Measurements from ENCODE around the gene RNPS1. TPM values are rescaled to one million over a fixed set of nuclear protein-coding genes. Genes with fewer than 3 reads are reported as not detected.

RNPS1 gene
- total and polyA plus RNA-seq, 2 experiments from 2014 or later: 315 to 384 TPM

DNA sequence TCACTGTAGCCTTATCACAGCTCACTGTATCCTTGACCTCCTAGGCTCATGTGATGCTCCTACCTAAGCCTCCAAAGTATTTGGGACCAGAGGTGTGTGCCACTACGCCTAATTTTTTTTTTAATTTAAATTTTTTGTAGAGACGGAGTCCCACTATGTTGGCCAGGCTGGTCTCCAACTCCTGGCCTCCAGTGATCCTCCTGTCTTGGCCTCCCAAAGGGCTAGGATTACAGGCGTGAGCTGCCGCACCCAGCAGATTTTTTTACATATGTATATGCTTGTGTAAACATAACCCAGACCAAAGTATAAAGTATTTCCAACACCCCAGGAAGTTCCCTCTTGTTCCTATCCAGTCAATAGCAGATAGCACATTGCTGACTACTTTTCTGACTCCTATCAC is 51.6 kb downstream of the RNPS1 start:
- ATAC-seq (no peak), DNase-seq (ENCODE audit: low spot score) (no peak)
- no peak overlapping the region for H2AFZ ChIP-seq
- H3K36me3 Mint-ChIP-seq (ENCODE audit: low read depth): peaks cover 23% of the 10 kb centered on the region
- peak overlapping the region; percentile 69; the same call in 1 of the 2 replicates for H3K4me3 ChIP-seq
- H3K4me1 ChIP-seq (ENCODE audit: insufficient read depth): peaks cover 10% of the 10 kb centered on the region; the same call in 1 of the 2 replicates
- peak overlapping the region; percentile 75 for H3K4me2 ChIP-seq
- peaks cover 19% of the 10 kb centered on the region for H3K79me2 ChIP-seq (replicated peaks; ENCODE audit: insufficient read depth)
- H3K27ac Mint-ChIP-seq: peak overlapping the region; percentile 99; the same call in 1 of the 2 replicates
- peaks cover 31% of the 10 kb centered on the region; the same call in 1 of the 2 replicates for H3F3A ChIP-seq (replicated peaks; ENCODE audit: low read depth)
- H3K9me3 Mint-ChIP-seq: no peaks in the 10 kb centered on the region; the same call in 2 of the 3 replicates
- H3K27me3 ChIP-seq (ENCODE audit: insufficient read depth): no peaks in the 10 kb centered on the region
- TF ChIP-seq JUNB (IDR thresholded peaks at IDR 0.05; ENCODE audit: unreplicated experiment) (no peak), STAT1 (IDR thresholded peaks at IDR 0.05; ENCODE audit: unreplicated experiment) (no peak), ZNF114 (CRISPR knock-in tag; IDR thresholded peaks at IDR 0.05) (no peak), EZH2phosphoT487 (IDR thresholded peaks at IDR 0.05; ENCODE audit: unreplicated experiment) (no peak), POLR2AphosphoS5 (IDR thresholded peaks at IDR 0.05; ENCODE audit: low read depth) (no peak), EZH2 (IDR thresholded peaks at IDR 0.05; ENCODE audit: low read depth, unreplicated experiment) (no peak), ZNF331 (CRISPR knock-in tag; IDR thresholded peaks at IDR 0.05; ENCODE audit: low read depth) (no peak), CREB1 (CRISPR knock-in tag; IDR thresholded peaks at IDR 0.05; ENCODE audit: low read depth) (no peak), NANOG (IDR thresholded peaks at IDR 0.05; ENCODE audit: borderline replicate concordance) (no peak)
- TF ChIP-seq, protein P1, sequence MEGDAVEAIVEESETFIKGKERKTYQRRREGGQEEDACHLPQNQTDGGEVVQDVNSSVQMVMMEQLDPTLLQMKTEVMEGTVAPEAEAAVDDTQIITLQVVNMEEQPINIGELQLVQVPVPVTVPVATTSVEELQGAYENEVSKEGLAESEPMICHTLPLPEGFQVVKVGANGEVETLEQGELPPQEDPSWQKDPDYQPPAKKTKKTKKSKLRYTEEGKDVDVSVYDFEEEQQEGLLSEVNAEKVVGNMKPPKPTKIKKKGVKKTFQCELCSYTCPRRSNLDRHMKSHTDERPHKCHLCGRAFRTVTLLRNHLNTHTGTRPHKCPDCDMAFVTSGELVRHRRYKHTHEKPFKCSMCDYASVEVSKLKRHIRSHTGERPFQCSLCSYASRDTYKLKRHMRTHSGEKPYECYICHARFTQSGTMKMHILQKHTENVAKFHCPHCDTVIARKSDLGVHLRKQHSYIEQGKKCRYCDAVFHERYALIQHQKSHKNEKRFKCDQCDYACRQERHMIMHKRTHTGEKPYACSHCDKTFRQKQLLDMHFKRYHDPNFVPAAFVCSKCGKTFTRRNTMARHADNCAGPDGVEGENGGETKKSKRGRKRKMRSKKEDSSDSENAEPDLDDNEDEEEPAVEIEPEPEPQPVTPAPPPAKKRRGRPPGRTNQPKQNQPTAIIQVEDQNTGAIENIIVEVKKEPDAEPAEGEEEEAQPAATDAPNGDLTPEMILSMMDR (conservative IDR thresholded peaks at IDR 0.05; ENCODE audit: low read depth in 2 of 2): no peak
- TF ChIP-seq, protein P2, sequence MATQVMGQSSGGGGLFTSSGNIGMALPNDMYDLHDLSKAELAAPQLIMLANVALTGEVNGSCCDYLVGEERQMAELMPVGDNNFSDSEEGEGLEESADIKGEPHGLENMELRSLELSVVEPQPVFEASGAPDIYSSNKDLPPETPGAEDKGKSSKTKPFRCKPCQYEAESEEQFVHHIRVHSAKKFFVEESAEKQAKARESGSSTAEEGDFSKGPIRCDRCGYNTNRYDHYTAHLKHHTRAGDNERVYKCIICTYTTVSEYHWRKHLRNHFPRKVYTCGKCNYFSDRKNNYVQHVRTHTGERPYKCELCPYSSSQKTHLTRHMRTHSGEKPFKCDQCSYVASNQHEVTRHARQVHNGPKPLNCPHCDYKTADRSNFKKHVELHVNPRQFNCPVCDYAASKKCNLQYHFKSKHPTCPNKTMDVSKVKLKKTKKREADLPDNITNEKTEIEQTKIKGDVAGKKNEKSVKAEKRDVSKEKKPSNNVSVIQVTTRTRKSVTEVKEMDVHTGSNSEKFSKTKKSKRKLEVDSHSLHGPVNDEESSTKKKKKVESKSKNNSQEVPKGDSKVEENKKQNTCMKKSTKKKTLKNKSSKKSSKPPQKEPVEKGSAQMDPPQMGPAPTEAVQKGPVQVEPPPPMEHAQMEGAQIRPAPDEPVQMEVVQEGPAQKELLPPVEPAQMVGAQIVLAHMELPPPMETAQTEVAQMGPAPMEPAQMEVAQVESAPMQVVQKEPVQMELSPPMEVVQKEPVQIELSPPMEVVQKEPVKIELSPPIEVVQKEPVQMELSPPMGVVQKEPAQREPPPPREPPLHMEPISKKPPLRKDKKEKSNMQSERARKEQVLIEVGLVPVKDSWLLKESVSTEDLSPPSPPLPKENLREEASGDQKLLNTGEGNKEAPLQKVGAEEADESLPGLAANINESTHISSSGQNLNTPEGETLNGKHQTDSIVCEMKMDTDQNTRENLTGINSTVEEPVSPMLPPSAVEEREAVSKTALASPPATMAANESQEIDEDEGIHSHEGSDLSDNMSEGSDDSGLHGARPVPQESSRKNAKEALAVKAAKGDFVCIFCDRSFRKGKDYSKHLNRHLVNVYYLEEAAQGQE (IDR thresholded peaks at IDR 0.05; ENCODE audit: unreplicated experiment): no peak
- TF ChIP-seq, protein P3, sequence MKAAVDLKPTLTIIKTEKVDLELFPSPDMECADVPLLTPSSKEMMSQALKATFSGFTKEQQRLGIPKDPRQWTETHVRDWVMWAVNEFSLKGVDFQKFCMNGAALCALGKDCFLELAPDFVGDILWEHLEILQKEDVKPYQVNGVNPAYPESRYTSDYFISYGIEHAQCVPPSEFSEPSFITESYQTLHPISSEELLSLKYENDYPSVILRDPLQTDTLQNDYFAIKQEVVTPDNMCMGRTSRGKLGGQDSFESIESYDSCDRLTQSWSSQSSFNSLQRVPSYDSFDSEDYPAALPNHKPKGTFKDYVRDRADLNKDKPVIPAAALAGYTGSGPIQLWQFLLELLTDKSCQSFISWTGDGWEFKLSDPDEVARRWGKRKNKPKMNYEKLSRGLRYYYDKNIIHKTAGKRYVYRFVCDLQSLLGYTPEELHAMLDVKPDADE (IDR thresholded peaks at IDR 0.05): no peak
- TF ChIP-seq, protein P4, sequence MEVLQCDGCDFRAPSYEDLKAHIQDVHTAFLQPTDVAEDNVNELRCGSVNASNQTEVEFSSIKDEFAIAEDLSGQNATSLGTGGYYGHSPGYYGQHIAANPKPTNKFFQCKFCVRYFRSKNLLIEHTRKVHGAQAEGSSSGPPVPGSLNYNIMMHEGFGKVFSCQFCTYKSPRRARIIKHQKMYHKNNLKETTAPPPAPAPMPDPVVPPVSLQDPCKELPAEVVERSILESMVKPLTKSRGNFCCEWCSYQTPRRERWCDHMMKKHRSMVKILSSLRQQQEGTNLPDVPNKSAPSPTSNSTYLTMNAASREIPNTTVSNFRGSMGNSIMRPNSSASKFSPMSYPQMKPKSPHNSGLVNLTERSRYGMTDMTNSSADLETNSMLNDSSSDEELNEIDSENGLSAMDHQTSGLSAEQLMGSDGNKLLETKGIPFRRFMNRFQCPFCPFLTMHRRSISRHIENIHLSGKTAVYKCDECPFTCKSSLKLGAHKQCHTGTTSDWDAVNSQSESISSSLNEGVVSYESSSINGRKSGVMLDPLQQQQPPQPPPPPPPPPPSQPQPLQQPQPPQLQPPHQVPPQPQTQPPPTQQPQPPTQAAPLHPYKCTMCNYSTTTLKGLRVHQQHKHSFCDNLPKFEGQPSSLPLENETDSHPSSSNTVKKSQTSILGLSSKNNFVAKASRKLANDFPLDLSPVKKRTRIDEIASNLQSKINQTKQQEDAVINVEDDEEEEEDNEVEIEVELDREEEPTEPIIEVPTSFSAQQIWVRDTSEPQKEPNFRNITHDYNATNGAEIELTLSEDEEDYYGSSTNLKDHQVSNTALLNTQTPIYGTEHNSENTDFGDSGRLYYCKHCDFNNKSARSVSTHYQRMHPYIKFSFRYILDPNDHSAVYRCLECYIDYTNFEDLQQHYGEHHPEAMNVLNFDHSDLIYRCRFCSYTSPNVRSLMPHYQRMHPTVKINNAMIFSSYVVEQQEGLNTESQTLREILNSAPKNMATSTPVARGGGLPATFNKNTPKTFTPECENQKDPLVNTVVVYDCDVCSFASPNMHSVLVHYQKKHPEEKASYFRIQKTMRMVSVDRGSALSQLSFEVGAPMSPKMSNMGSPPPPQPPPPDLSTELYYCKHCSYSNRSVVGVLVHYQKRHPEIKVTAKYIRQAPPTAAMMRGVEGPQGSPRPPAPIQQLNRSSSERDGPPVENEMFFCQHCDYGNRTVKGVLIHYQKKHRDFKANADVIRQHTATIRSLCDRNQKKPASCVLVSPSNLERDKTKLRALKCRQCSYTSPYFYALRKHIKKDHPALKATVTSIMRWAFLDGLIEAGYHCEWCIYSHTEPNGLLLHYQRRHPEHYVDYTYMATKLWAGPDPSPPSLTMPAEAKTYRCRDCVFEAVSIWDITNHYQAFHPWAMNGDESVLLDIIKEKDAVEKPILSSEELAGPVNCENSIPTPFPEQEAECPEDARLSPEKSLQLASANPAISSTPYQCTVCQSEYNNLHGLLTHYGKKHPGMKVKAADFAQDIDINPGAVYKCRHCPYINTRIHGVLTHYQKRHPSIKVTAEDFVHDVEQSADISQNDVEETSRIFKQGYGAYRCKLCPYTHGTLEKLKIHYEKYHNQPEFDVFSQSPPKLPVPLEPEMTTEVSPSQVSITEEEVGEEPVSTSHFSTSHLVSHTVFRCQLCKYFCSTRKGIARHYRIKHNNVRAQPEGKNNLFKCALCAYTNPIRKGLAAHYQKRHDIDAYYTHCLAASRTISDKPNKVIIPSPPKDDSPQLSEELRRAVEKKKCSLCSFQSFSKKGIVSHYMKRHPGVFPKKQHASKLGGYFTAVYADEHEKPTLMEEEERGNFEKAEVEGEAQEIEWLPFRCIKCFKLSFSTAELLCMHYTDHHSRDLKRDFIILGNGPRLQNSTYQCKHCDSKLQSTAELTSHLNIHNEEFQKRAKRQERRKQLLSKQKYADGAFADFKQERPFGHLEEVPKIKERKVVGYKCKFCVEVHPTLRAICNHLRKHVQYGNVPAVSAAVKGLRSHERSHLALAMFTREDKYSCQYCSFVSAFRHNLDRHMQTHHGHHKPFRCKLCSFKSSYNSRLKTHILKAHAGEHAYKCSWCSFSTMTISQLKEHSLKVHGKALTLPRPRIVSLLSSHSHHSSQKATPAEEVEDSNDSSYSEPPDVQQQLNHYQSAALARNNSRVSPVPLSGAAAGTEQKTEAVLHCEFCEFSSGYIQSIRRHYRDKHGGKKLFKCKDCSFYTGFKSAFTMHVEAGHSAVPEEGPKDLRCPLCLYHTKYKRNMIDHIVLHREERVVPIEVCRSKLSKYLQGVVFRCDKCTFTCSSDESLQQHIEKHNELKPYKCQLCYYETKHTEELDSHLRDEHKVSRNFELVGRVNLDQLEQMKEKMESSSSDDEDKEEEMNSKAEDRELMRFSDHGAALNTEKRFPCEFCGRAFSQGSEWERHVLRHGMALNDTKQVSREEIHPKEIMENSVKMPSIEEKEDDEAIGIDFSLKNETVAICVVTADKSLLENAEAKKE (CRISPR knock-in tag; IDR thresholded peaks at IDR 0.05): no peak
- H3K4me1 Mint-ChIP-seq: peaks cover 17% of the 10 kb centered on the region
- peak overlapping the region; percentile 92 for H3K4me3 Mint-ChIP-seq
- H4K20me1 ChIP-seq (replicated peaks; ENCODE audit: insufficient read depth): peaks cover 18% of the 10 kb centered on the region
- no peaks in the 10 kb centered on the region for H3K9me2 ChIP-seq (ENCODE audit: insufficient read depth)
- H3K27me3 Mint-ChIP-seq (ENCODE audit: insufficient read depth, low read depth, poor library complexity): peaks cover 18% of the 10 kb centered on the region
- 0 out of 2 replicates have a peak, but pooled peaks cover 5% of the 10 kb centered on the region for H3K36me3 ChIP-seq (ENCODE audit: insufficient read depth)
- H3K27ac ChIP-seq (ENCODE audit: low read depth): peak overlapping the region; percentile 98

Data from GM23338 (cell line).